Measurements from ENCODE around the gene FAM170A. TPM values are rescaled to one million over a fixed set of nuclear protein-coding genes. Genes with fewer than 3 reads are reported as not detected.

Gene FAM170A
- total and polyA plus RNA-seq, 8 donors = 0.15 TPM; not detected in 7

- no peak for FAIRE-seq
- intact Hi-C loops (cut with DNase I) = no loop called here
- Histone ChIP-seq H3K27me3 (no peaks in the 10 kb centered on the region), H3K4me3 (no peak overlapping the region), H3K36me3 (no peaks in the 10 kb centered on the region), H3K9me3 (no peaks in the 10 kb centered on the region), H3K4me1 (no peaks in the 10 kb centered on the region), H3K27ac (no peak overlapping the region)
- ATAC-seq = no peak
- no peak for TF ChIP-seq CTCF (IDR thresholded peaks at IDR 0.05)
- no peak for DNase-seq
Observed at GRCh38 chr5:119613937-119614336, 15.4 kb upstream of the FAM170A start.

- Histone ChIP-seq H3K27me3 (no peaks in the 10 kb centered on the region), H3K4me3 (no peak overlapping the region), H3K36me3 (no peaks in the 10 kb centered on the region), H3K27ac (no peak overlapping the region), H3K9me3 (no peaks in the 10 kb centered on the region), H3K4me1 (no peaks in the 10 kb centered on the region)
- TF ChIP-seq CTCF (IDR thresholded peaks at IDR 0.05) = no peak
- WGBS, 2 donors = 30 to 38% methylated on average over 2 of the region's 2 CpGs
- intact Hi-C loops (cut with DNase I) = no loop called here
- no peak for FAIRE-seq
- no peak for ATAC-seq
- DNase-seq = no peak
Observed at GRCh38 chr5:119614838-119615237, 14.5 kb upstream of the FAM170A start.

- ATAC-seq (no peak), DNase-seq (no peak), FAIRE-seq (no peak)
- Histone ChIP-seq H3K4me3 (no peak overlapping the region), H3K4me1 (no peaks in the 10 kb centered on the region), H3K27me3 (no peaks in the 10 kb centered on the region), H3K9me3 (no peaks in the 10 kb centered on the region), H3K27ac (no peak overlapping the region), H3K36me3 (no peaks in the 10 kb centered on the region)
- WGBS, 2 donors = 57 to 66% methylated on average over 2 of the region's 2 CpGs
- TF ChIP-seq CTCF (IDR thresholded peaks at IDR 0.05) = no peak
- intact Hi-C loops (cut with DNase I) = no loop called here
Observed at GRCh38 chr5:119626086-119626485, 3.3 kb upstream of the FAM170A start.

- ATAC-seq (no peak), DNase-seq (no peak), FAIRE-seq (no peak)
- Histone ChIP-seq H3K9me3 (no peaks in the 10 kb centered on the region), H3K4me1 (no peaks in the 10 kb centered on the region), H3K36me3 (no peaks in the 10 kb centered on the region), H3K27me3 (no peaks in the 10 kb centered on the region), H3K27ac (no peak overlapping the region), H3K4me3 (no peak overlapping the region)
- 74 to 78% methylated on average over 9 of the region's 9 CpGs for WGBS, 2 donors
- TF ChIP-seq CTCF (IDR thresholded peaks at IDR 0.05) = no peak
- intact Hi-C loops (cut with DNase I) = no loop called here
Observed at GRCh38 chr5:119630752-119631440, 1.5 kb downstream of the FAM170A start.

GRCh38 chr5:119631660-119632059 is 2.3 kb downstream of the FAM170A start:
- Histone ChIP-seq H3K27me3 (no peaks in the 10 kb centered on the region), H3K36me3 (no peaks in the 10 kb centered on the region), H3K9me3 (no peaks in the 10 kb centered on the region), H3K4me3 (no peak overlapping the region), H3K27ac (no peak overlapping the region), H3K4me1 (no peaks in the 10 kb centered on the region)
- TF ChIP-seq CTCF (IDR thresholded peaks at IDR 0.05) = no peak
- ATAC-seq (no peak), DNase-seq (no peak), FAIRE-seq (no peak)
- 94% methylated on average over 3 of the region's 3 CpGs for WGBS, 2 donors
- intact Hi-C loops (cut with DNase I) = no loop called here
